GM20000 (cell line): Measurements from ENCODE around the gene TANC1.

Source experiments
- DNase-seq: peaks from one replicate; pipeline ENCODE4 v3.0.0; 2012; ENCODE audit warnings: low spot score
- CTCF ChIP-seq: IDR thresholded peaks from 2 replicates; pipeline ENCODE4 v1.5.1; 2012; ENCODE audit warnings: mild to moderate bottlenecking, control low read depth; ENCODE audit errors: extremely low read depth, missing control alignments

Gene TANC1

GRCh38 chr2:159155791-159156190 is 187.4 kb downstream of the TANC1 start:
- TF ChIP-seq CTCF: no peak
- no peak for DNase-seq

- no peak for DNase-seq
- no peak for TF ChIP-seq CTCF
Observed at GRCh38 chr2:159156834-159157233, 188.4 kb downstream of the TANC1 start.

- no peak for DNase-seq
- TF ChIP-seq CTCF: no peak
Observed at GRCh38 chr2:159157361-159158209, 189.1 kb downstream of the TANC1 start.

GRCh38 chr2:159160412-159160811 is 192.0 kb downstream of the TANC1 start:
- TF ChIP-seq CTCF: no peak
- no peak for DNase-seq

- TF ChIP-seq CTCF: no peak
- no peak for DNase-seq
Observed at GRCh38 chr2:159160954-159161353, 192.5 kb downstream of the TANC1 start.

- no peak for DNase-seq
- TF ChIP-seq CTCF: no peak
Observed at GRCh38 chr2:159163930-159164329, 195.5 kb downstream of the TANC1 start.

- no peak for TF ChIP-seq CTCF
- DNase-seq: no peak
Observed at GRCh38 chr2:159164457-159164911, 196.0 kb downstream of the TANC1 start.
